SJCRH30 (cell line): ENCODE data around the gene RINT1. TPM values are rescaled to one million over a fixed set of nuclear protein-coding genes. Genes with fewer than 3 reads are reported as not detected.

ENCODE experiments used
- DNase-seq, 2 experiments: peaks; one replicate each; pipeline ENCODE4 v3.0.0-alpha.2; 2015 to 2020
- H3K27ac ChIP-seq: fragments of 250-450 bp; sonication (Bioruptor Pico); 2 replicates; pipeline ENCODE4 v1.5.1; 2020; ENCODE audit warnings: mild to moderate bottlenecking, moderate library complexity
- H3K27me3 ChIP-seq: fragments of 250-450 bp; sonication (Bioruptor Pico); 2 replicates; pipeline ENCODE4 v1.5.1; 2020; ENCODE audit warnings: mild to moderate bottlenecking, moderate library complexity
- H3K36me3 ChIP-seq: fragments of 250-450 bp; sonication (Bioruptor Pico); 2 replicates; pipeline ENCODE4 v1.5.1; 2020; ENCODE audit warnings: mild to moderate bottlenecking, moderate library complexity
- H3K4me1 ChIP-seq: fragments of 250-450 bp; sonication (Bioruptor Pico); 2 replicates; pipeline ENCODE4 v1.5.1; 2020; ENCODE audit warnings: mild to moderate bottlenecking, moderate library complexity
- H3K4me3 ChIP-seq: fragments of 250-450 bp; sonication (Bioruptor Pico); 2 replicates; pipeline ENCODE4 v1.5.1; 2020; ENCODE audit warnings: mild to moderate bottlenecking, moderate library complexity
- H3K9me3 ChIP-seq: fragments of 250-450 bp; sonication (Bioruptor Pico); replicated peaks from 2 replicates; pipeline ENCODE4 v1.5.1; 2020; ENCODE audit warnings: mild to moderate bottlenecking, moderate library complexity
- total RNA-seq: library from RNA; depleted of rRNA; stranded (reverse); fragments of >200 nt; shearing (Covaris generic); gene quantifications from 2 replicates; pipeline ENCODE4 v1.2.3, GENCODE V29; 2014; rRNA removed

Gene RINT1
- total RNA-seq, 1 experiment from 2014 or later: 24.5 TPM

GRCh38 chr7:105600720-105601550 is 68.9 kb downstream of the RINT1 start:
- Histone ChIP-seq H3K4me3 (no peak overlapping the region), H3K36me3 (no peaks in the 10 kb centered on the region), H3K27ac (no peak overlapping the region), H3K9me3 (no peaks in the 10 kb centered on the region), H3K27me3 (peaks cover 3% of the 10 kb centered on the region; the same call in 1 of the 2 replicates), H3K4me1 (no peaks in the 10 kb centered on the region)
- no peak for DNase-seq

- no peak overlapping the region for H3K4me3 ChIP-seq
- DNase-seq: peak in 1 of 2 experiments; percentile 22
- no peaks in the 10 kb centered on the region for H3K4me1 ChIP-seq
- no peaks in the 10 kb centered on the region for H3K36me3 ChIP-seq
- peaks cover 3% of the 10 kb centered on the region; the same call in 1 of the 2 replicates for H3K27me3 ChIP-seq
- H3K9me3 ChIP-seq: no peaks in the 10 kb centered on the region
- H3K27ac ChIP-seq: no peak overlapping the region
Measured at GRCh38 chr7:105602325-105603305, 70.6 kb downstream of the RINT1 start.

- Histone ChIP-seq H3K27ac (no peak overlapping the region), H3K9me3 (no peaks in the 10 kb centered on the region), H3K27me3 (no peaks in the 10 kb centered on the region), H3K4me3 (no peak overlapping the region), H3K36me3 (no peaks in the 10 kb centered on the region), H3K4me1 (no peaks in the 10 kb centered on the region)
- no peak for DNase-seq
Measured at GRCh38 chr7:105610165-105610930, 78.3 kb downstream of the RINT1 start.

- H3K27ac ChIP-seq: no peak overlapping the region
- no peaks in the 10 kb centered on the region for H3K4me1 ChIP-seq
- no peaks in the 10 kb centered on the region for H3K36me3 ChIP-seq
- no peaks in the 10 kb centered on the region for H3K9me3 ChIP-seq
- no peak overlapping the region for H3K4me3 ChIP-seq
- no peak for DNase-seq
- no peaks in the 10 kb centered on the region for H3K27me3 ChIP-seq
Measured at GRCh38 chr7:105611856-105612775, 80.1 kb downstream of the RINT1 start.

GRCh38 chr7:105612806-105613205 is 80.8 kb downstream of the RINT1 start:
- Histone ChIP-seq H3K36me3 (no peaks in the 10 kb centered on the region), H3K27ac (no peak overlapping the region), H3K27me3 (no peaks in the 10 kb centered on the region), H3K4me3 (no peak overlapping the region), H3K9me3 (no peaks in the 10 kb centered on the region), H3K4me1 (no peaks in the 10 kb centered on the region)
- no peak for DNase-seq

- Histone ChIP-seq H3K4me3 (no peak overlapping the region), H3K27ac (no peak overlapping the region), H3K4me1 (no peaks in the 10 kb centered on the region), H3K9me3 (no peaks in the 10 kb centered on the region), H3K36me3 (no peaks in the 10 kb centered on the region), H3K27me3 (no peaks in the 10 kb centered on the region)
- no peak for DNase-seq
Measured at GRCh38 chr7:105613611-105614330, 81.8 kb downstream of the RINT1 start.

GRCh38 chr7:105614341-105614840 is 82.4 kb downstream of the RINT1 start:
- no peak overlapping the region for H3K4me3 ChIP-seq
- no peak for DNase-seq
- H3K27ac ChIP-seq: no peak overlapping the region
- no peaks in the 10 kb centered on the region for H3K27me3 ChIP-seq
- H3K4me1 ChIP-seq: no peaks in the 10 kb centered on the region
- H3K9me3 ChIP-seq: no peaks in the 10 kb centered on the region
- no peaks in the 10 kb centered on the region for H3K36me3 ChIP-seq

Other genes starting within 250 kb of the RINT1 start
- 62.2 and 69.7 TPM in 2 replicates for gene SRPK2, start 143.3 kb upstream of the RINT1 start, total RNA-seq
- gene PUS7, start 9.9 kb upstream of the RINT1 start, total RNA-seq: 46.4 and 52.3 TPM in 2 replicates
- 0.06 TPM in 1 of 2 replicates, not detected in the other for gene EFCAB10, start 49.3 kb downstream of the RINT1 start, total RNA-seq